GM21529 (cell line): Measurements from ENCODE around the gene BCOR.
A peak's percentile ranks its signal among the peaks of the same experiment; 100 is the strongest.

Experiments
- ATAC-seq: cut with Tn5 transposase; IDR thresholded peaks from one replicate; pipeline ENCODE4 v1.9.1; 2021; ENCODE audit not compliant: unreplicated experiment

BCOR gene

GRCh38 chrX:40116925-40117324, 19.2 kb upstream of the BCOR start:
- no peak for ATAC-seq

DNA sequence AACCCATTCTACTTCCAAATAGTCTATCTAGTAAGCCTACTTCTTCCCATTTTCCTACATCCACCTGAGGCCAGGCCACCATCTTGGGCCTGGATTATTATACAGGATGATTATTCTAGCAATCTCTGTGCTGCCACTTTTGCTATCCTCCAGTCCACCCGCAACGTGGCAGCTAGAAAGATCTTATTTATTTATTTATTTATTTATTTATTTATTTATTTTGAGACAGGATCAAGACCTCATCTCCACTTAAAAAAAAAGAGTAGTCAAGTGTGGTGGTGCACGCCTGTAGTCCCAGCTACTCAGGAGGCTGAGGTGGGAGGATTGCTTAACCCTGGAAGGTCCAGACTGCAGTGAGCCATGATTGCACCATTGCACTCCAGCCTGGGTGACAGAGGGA, 15.2 kb upstream of the BCOR start:
- no peak for ATAC-seq

DNA sequence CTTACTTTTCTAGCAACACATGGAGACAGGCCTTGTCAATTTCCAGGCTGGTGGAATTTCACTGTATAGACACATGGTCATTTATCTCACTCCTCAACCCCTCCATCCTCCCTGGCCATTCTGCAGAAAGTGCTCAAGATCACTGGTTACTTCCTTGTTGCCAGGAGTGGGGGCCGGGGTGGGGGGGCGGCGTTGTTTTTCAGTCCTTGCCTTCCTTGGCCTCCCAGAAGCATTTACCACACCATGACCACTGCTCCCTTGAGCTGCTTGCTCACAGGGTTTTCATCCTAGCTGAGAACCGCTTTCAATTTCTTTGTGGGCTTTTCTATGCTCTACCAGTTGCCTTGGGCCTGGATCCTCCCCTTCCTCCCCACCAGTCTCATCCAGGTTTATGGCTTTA, 14.1 kb upstream of the BCOR start:
- ATAC-seq: no peak

DNA sequence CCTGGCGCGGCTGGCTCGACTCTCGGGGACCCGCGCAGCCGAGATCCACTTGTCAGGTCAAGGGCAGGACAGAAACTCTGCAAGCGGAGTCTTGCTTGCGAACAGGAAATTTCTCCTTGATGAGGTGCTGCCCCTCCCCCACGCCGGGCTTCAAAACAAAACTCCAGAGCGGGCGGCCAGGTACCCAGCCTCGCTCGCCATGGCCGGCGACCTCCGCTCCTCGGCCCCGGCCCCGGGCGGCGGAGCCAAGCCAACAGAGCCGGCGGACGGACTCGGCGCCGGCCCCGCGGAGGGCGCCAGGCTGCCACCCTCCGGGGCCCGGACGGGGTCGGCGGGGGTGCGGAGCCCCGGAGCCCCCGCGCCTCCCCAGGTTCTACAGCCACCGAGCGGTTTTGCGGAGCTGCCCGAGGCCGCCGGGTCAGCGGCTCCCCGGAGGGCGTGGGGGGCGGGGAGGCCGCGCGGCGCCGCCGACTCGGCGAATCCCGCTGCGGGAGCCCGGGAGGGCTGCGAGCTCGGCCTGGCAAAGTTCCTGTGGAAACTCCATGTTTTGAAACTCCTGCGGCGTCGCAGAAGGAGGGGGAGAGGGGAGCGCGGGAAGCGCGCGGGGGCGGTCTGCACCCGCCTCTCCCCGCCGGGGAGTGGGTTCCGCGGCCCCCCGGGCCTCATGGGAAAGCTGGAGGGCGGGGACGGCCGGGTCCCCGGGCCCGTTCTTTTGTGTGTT, 11.7 kb upstream of the BCOR start:
- ATAC-seq: no peak

DNA sequence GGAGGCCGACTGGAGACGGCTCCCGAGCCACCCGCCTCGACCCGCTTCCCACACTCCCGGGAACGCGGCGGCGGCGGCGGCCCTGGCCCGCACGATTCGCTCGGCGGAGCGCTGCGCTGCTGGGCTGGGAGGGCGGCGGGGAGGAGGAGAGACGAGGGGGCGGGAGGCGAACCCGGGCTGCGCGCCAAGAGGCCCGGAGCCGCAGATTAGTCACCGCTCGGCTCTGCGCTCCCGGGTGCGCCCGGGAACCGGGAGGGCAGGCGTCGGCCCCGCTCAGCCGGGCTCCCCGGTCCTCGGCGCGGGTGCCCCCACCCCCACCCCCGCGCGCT, 11.2 kb upstream of the BCOR start:
- no peak for ATAC-seq

DNA sequence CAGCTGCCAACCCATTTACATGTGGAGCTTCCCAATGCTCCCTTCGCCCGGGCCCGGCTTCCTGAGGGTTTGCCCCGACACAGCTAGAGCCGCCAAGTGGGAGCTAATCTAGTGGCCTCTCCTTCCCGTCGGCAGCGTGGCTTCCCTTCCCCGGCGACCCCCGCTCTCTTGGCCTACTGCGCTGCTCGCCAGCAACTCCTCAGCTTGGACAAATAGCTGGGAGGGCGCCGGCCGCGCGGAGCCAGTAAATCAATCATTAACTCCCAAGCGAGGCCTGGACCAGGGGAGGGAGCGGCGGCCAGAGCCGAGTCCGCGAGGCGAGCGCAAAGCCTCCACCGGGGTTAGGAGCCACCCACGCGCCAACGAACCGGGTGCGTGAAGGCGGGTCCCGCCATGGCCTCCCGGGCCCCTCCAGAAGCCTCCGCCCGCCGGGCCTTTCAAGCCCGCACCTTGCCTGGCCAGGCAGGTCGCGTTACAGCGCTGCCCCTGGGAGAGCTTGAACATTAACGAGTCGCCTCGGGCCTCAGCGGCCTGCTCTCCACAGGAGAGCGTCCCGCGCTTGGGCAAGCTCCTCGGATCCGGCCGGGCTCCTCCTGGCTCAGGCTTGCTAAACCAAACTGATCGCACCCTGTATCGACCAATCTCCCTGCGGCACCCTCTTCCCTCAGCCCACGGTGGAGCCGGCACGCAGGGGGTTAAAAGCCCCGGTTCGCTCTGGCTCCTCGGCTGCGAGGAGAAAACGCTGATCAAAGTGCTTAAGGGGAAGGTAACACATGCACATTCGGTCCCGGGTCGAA, 10.6 kb upstream of the BCOR start:
- no peak for ATAC-seq

- no peak for ATAC-seq
Observed at GRCh38 chrX:40107291-40108161, 9.8 kb upstream of the BCOR start.

GRCh38 chrX:40106676-40107290, 9.0 kb upstream of the BCOR start:
- no peak for ATAC-seq

DNA sequence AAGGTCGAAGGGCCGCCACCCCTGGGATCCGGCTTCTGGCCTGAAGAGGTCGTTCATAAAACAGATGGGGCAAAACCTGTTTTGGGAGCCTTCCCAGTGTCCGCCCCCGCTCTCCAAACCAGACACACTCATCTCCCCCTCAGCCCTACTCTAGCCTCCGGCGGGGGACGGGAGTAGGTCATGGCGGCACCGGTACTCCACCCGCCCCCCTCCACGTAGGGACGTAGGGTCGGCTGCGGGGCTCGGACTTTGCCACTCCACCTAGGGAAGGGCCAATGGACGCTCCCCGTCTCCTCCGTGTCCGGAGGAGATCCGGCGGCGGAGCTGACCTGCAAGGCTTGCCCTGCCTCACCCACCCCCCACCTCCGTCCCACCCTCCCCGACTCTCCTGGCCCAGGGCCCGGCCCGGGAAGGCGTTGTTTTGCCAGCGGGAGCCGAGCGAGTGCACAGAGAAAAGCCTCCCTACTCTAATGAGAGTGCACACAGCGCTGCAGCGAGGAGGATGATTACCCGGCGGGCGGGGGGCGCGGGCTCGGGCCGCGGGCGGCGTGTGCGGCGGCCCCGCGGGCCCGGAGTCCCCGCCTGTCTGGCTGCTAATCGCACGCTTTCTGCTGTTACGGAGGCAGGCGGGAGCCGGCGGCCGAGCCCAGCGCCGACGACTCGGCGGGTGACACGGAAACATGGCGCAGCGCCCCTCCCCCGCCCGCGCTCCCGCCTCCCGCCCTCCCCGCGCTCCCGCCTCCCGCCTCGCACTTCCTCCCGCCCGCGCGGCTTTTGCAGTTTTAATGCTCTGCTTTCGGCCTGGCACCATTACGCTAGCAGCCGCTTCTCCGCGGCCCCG, 8.3 kb upstream of the BCOR start:
- ATAC-seq: no peak

DNA sequence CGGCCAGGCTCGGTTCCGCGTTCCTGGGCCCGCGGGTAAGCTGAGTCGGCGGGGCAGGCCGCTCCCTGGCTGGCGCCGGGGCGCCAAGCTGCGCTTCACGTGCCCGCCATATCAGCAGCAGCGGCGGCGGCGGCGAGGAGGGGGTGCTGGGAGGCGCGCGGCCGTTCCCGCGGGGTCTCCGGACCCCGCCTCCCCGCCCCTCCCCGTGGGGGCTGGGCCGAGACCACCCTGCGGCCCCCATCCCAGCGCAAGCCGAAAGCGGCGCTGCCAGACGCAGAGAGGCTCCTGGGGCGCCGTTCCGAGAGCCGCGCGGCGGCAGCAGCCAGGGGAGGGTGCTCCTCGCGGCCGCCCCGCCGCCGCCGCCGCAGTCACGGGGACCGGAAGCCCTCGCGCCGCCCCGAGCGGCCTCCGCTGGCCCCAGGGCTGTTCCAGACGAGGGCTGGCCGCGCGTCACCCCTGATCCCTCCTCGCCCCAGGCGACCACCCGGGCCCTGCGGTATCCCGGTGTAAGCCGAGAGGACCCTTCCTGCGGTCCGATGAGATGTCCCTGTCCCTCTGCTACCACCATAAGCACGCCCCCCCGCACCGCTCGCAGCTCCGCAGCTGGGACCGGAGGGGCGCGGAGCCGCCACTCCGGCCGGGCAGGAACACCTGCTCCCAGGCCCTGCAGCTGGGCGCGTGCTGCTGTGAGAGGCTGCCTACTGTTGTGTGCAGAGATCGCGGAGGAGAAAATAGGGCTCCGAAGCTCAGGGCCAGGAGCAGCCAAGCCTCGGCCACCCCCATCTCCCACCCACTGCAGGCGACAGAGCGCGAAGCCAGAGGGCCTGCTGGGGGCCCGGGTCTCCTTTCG, 7.5 kb upstream of the BCOR start:
- peak; percentile 39 for ATAC-seq

- ATAC-seq: peak; percentile 34
Observed at GRCh38 chrX:40104630-40104984, 6.8 kb upstream of the BCOR start.

- no peak for ATAC-seq
Observed at GRCh38 chrX:40103565-40104323, 6.0 kb upstream of the BCOR start.

GRCh38 chrX:40102393-40103381, 4.9 kb upstream of the BCOR start:
- ATAC-seq: no peak

DNA sequence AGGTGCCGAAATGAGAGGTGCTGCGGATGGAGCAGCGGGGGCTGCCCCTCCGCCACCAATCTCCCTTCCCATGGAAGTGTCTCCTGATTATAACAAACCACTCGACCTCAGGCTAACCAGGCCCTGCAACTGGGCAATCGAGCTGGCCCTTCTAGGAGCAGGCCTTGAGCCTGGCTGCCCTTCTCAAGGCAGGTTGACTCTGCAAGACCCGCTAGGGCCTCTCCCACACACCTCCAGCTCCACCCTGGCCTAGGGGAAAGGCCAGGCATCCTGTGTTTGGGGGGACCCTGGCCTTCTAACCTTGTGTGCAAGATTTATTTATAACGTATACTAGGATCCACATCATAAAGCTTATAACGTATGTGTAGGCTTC, 3.7 kb upstream of the BCOR start:
- no peak for ATAC-seq

DNA sequence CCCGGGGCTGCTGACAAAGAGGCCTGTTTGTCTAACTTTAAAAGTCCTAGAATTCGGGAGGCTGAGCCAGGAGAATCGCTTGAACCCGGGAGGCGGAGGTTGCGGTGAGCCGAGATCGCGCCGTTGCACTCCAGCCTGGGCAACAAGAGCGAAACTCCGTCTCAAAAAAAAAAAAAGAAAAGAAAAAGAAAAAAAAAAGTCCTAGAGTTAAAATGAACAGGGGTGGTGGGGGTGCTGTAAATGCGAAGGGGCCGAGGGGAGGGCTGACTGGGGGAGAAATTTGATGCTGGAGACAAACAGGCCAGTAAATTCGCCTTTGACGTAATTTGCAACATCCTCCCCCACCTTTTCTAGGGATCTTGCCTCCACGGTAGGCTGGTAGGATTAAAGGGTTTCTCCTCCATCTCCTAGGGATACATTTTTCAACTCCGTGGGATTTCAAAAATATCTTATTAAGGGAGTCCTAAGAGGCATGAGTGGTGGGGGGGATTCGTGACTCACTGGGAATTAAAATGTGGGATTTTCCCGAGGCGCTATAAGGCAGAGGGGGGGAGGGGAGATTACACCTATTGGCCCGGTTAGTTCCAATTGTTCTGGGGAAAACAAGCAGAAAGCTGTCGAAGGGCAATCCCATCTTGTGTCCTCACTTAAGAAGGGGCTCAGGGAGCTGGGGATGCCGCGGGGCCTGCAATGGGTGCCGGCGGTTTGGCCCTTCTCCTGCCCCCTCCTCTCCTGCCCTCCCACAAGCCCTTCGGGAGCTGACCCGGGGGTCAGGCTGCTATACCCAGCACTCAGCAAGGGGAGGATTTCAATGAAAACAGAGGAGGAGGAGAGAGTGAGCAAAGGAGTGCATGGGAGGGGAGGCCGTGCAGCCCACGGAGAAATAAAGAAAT, 3.0 kb upstream of the BCOR start:
- no peak for ATAC-seq

DNA sequence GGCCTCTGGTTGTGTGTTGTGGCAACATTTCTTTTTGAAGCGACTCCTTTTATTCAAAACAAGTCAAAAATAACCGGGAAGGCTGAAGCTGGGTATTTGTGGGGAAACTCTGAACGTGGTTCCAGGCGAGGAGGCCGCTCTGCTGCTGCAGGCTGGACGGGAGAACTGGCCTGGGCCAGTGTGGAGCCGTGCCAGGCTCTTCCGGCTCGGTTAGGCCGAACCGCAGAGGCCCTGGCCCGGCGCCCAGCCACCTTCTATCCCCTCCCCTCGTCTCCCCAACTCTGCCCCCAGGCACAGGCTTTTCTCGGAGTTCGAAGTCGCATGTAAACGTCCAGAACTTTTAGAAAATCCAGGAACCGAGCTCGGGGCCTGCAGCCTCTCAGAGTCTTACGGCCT, 2.4 kb upstream of the BCOR start:
- ATAC-seq: no peak
